ENCODE data around the gene SLC17A3.

DNA sequence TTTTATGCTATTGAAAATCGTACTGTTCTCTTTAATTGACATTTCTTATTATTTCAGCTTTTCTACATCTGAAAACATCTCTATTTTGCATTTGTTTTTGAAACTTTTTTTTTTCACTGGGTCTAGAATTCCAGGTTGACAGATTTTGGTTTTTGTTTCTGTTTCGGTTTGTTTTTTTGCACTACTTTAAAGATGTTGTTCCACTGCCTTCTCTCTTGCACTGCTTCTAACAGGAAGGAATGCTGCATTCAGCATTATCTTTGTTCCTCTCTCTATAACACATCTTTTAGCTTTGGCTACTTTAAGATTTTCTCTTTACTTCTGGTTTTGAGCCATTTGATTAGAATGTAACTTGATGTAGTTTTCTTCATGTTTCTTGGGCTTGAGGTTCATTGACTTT is 22.1 kb downstream of the SLC17A3 start:
- TF ChIP-seq POLR2A (IDR thresholded peaks at IDR 0.05) = no peak
- TF ChIP-seq CTCF (IDR thresholded peaks at IDR 0.05) = no peak
